Kidney (tissue), 14 donors: ENCODE results near the gene UNC13A. TPM values are rescaled to one million over a fixed set of nuclear protein-coding genes. Genes with fewer than 3 reads are reported as not detected.

Experiments used
- DNase-seq, 5 donors: peaks; one replicate each; pipeline ENCODE4 v3.0.0-alpha.2; 2013 to 2020
- FAIRE-seq: peaks from 2 replicates; lab custom pipeline; 2012; peaks lifted over from hg19 to GRCh38; lab: Jason Lieb, UNC
- H3K27ac ChIP-seq, 2 donors: one replicate each; pipeline ENCODE4 v1.7.0; 2013; ENCODE audit warnings: low read depth in 2 of 2, low read length in 2 of 2, inconsistent platforms in 1 of 2
- H3K27me3 ChIP-seq: one replicate; pipeline ENCODE4 v1.7.1; 2013; ENCODE audit warnings: low read length, inconsistent platforms; ENCODE audit not compliant: control insufficient read depth, insufficient read depth
- H3K36me3 ChIP-seq, 3 donors: one replicate each; pipeline versions ENCODE4 v1.7.0 to v1.7.1; 2013; ENCODE audit warnings: low read length in 3 of 3, control low read depth in 1 of 3, inconsistent platforms in 1 of 3; ENCODE audit not compliant: insufficient read depth in 3 of 3, control insufficient read depth in 2 of 3
- H3K4me1 ChIP-seq, 3 donors: one replicate each; pipeline versions ENCODE4 v1.7.0 to v1.7.1; 2013; ENCODE audit warnings: low read length in 3 of 3, inconsistent platforms in 1 of 3, low read depth in 1 of 3; ENCODE audit not compliant: control insufficient read depth in 2 of 3, insufficient read depth in 2 of 3
- H3K4me3 ChIP-seq, 3 donors: one replicate each; pipeline versions ENCODE4 v1.7.0 to v1.8.1; 2013; ENCODE audit warnings: low read length in 3 of 3, control low read depth in 1 of 3, inconsistent platforms in 1 of 3
- H3K9ac ChIP-seq, 3 donors: one replicate each; pipeline versions ENCODE4 v1.7.0 to v1.7.1; 2013; ENCODE audit warnings: low read length in 3 of 3, control low read depth in 1 of 3, inconsistent platforms in 1 of 3
- H3K9me3 ChIP-seq, 3 donors: one replicate each; pipeline versions ENCODE4 v1.7.0 to v1.7.1; 2013; ENCODE audit warnings: low read length in 3 of 3, control low read depth in 1 of 3, inconsistent platforms in 1 of 3; ENCODE audit not compliant: control insufficient read depth in 2 of 3, insufficient read depth in 1 of 3
- intact Hi-C: fragments of 100-400 bp; cut with DNase I; formaldehyde crosslinking; loops from one replicate; pipeline ENCODE4 v1.11.1; 2022
- polyA plus RNA-seq: library from polyadenylated mRNA; stranded (reverse); fragments of 350-450 nt; fragmentation: Illumina TruSeq; extraction: RNeasy Lipid Tissue Mini Kit (QIAGEN cat#74804); gene quantifications from one replicate; pipeline ENCODE4 v1.2.3, GENCODE V29; 2014; ENCODE audit warnings: low read depth, low replicate concordance; ENCODE audit not compliant: insufficient read depth
- total RNA-seq: library from RNA; stranded (reverse); fragmentation: NEBNext Ultra II Directional; extraction: Animal tissue kit (Norgen Biotek cat#: 25700); gene quantifications from one replicate; pipeline ENCODE4 v1.2.1, GENCODE V29; 2021
- TF ChIP-seq, protein P1 (sequence below): IDR thresholded peaks from 3 replicates; pipeline ENCODE4 v1.5.1; 2012; ENCODE audit warnings: mild to moderate bottlenecking, moderate library complexity, borderline replicate concordance; ENCODE audit not compliant: insufficient read depth; ENCODE audit errors: extremely low read depth
- donor health status: control.
- donor health status: control.
- donor health status: control.
- donor health status: control.
- donor health status: control.
- donor health status: DM: yes; HTN: yes; CAD: no.
- donor health status: Normal renal cell carcinoma (clear cell type).

The UNC13A gene
- total and polyA plus RNA-seq, 2 donors from 2014 or later: 0.06 to 2.2 TPM

DNA sequence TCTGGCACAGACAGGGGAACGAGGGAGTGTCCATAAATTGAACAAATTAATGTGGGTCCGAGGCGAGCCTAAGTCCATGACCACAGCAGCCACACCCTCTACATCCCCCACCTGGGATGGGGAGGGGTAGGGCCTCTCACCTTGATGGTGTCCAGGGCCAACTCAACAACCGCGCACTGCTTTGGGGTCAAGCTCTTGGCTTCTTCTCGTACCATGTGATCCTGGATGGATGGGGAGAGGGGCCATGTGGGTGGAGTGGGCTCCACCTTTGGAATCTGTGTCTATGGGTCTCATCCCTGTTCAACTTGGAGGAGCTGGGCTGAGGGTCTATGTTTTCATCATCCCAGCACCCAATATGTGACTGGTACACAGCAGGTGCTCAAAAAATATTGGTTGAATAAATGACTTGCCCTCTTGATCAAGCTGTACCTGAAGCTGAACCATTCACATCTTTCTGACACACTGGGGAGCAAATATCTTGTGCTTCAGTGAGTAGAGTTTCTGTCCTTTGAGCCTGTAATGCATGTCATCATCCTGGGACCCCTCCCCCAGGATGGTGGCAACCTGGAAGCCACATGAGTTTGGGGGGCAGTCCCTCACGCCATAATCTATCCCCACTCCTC is 69.8 kb downstream of the UNC13A start:
- FAIRE-seq: no peak
- no peaks in the 10 kb centered on the region for H3K36me3 ChIP-seq
- intact Hi-C loops: no loop called here
- H3K4me3 ChIP-seq: no peak overlapping the region
- peaks cover 0 to 11% (median 0%) of the 10 kb centered on the region in 3 donors for H3K9me3 ChIP-seq
- H3K27ac ChIP-seq: no peak overlapping the region
- H3K27me3 ChIP-seq: no peaks in the 10 kb centered on the region
- no peak overlapping the region for H3K9ac ChIP-seq
- TF ChIP-seq, protein P1, sequence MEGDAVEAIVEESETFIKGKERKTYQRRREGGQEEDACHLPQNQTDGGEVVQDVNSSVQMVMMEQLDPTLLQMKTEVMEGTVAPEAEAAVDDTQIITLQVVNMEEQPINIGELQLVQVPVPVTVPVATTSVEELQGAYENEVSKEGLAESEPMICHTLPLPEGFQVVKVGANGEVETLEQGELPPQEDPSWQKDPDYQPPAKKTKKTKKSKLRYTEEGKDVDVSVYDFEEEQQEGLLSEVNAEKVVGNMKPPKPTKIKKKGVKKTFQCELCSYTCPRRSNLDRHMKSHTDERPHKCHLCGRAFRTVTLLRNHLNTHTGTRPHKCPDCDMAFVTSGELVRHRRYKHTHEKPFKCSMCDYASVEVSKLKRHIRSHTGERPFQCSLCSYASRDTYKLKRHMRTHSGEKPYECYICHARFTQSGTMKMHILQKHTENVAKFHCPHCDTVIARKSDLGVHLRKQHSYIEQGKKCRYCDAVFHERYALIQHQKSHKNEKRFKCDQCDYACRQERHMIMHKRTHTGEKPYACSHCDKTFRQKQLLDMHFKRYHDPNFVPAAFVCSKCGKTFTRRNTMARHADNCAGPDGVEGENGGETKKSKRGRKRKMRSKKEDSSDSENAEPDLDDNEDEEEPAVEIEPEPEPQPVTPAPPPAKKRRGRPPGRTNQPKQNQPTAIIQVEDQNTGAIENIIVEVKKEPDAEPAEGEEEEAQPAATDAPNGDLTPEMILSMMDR: no peak
- no peak for DNase-seq
- H3K4me1 ChIP-seq: no peaks in the 10 kb centered on the region

DNA sequence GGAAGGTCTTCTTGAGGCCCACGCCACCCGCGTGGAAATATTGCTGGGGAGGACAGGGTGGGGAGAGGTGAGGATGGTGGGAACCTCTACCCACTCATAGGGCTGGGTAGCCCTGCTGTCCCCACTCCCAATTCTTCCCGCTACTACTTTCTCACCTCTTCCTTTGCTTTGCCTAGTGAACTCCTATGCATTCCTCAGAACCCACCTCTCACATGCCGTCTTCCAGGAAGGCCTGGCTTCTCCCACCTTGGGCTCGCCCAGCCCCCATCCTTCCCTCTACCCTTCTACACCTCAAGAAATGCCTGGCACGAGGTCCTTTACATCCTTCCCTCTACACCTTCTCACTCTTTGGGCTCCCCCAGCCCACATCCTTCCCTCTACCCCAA is 70.4 kb downstream of the UNC13A start:
- Histone ChIP-seq H3K27ac (no peak overlapping the region), H3K9ac (no peak overlapping the region), H3K4me3 (no peak overlapping the region), H3K4me1 (no peaks in the 10 kb centered on the region), H3K9me3 (peaks cover 0 to 11% (median 0%) of the 10 kb centered on the region in 3 donors), H3K27me3 (no peaks in the 10 kb centered on the region), H3K36me3 (no peaks in the 10 kb centered on the region)
- intact Hi-C loops: no loop called here
- TF ChIP-seq, protein P1: no peak
- no peak for DNase-seq
- FAIRE-seq: no peak

DNA sequence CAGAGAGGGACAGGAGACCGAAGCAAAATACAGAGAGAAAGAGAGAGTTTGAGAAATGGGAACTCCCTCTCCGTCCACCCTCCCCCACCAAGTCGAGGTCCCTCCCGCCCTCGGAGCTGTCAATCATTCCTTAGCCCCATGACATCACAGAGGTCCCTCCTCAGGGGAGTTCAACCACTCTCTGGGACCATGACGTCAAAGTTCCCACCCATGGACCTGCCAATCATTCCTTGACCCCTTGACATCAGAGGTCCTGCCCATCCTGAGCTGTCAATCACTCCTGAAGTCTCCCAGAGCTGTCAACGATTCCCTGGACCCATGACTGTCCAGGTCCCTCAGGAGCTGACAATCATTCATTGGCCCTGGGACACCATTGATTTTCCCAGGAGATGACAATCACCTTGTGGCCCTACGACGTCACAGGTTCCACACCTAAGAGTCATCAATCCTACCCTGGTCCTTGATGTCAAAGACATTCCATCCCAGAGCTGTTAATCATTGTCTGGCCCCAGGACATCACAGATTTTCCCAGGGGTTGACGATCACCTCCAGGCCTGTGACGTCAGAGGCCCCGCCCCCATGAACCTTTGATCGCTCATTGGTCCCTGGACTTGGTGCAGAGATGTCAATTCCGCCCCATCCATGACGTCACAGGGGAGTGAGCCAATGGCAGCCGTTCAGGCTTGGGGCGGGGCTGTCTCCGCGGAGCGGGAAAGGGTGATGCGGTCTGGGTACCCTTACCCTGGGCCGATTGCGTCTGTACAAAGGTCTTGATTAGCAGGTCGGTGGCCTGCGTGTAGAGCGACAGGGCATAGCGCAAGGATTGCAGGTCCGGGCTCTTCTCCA is 71.0 kb downstream of the UNC13A start:
- Histone ChIP-seq H3K9me3 (peaks cover 0 to 9% (median 0%) of the 10 kb centered on the region in 3 donors), H3K36me3 (no peaks in the 10 kb centered on the region), H3K4me1 (no peaks in the 10 kb centered on the region), H3K27me3 (no peaks in the 10 kb centered on the region), H3K27ac (no peak overlapping the region), H3K4me3 (no peak overlapping the region), H3K9ac (no peak overlapping the region)
- intact Hi-C loops: no loop called here
- FAIRE-seq (no peak), DNase-seq (peak in 1 of 5 donors; percentile 62)
- TF ChIP-seq, protein P1: no peak
